Posterior cingulate gyrus (tissue), 11 donors: ENCODE data around the gene SLC12A6.
"Not testable (repeated sequence)": the region's sequence is repeated elsewhere in the genome, so short reads cannot be mapped to it uniquely, and the experiment has no call there.

Experiments
- DNase-seq, 10 donors: peaks; one replicate each; pipeline versions ENCODE4 v3.0.0 to v3.0.0-alpha.2; 2020 to 2021; ENCODE audit warnings: mixed read lengths in 3 of 10
- intact Hi-C: fragments of 100-400 bp; cut with DNase I; formaldehyde crosslinking; loops from one replicate; pipeline ENCODE4 v1.15.1; 2023

SLC12A6 gene

GRCh38 chr15:34358948-34359347 is 21.4 kb upstream of the SLC12A6 start:
- intact Hi-C loops, result no loop called here
- DNase-seq, result peak in 1 of 10 donors; percentile 66

DNA sequence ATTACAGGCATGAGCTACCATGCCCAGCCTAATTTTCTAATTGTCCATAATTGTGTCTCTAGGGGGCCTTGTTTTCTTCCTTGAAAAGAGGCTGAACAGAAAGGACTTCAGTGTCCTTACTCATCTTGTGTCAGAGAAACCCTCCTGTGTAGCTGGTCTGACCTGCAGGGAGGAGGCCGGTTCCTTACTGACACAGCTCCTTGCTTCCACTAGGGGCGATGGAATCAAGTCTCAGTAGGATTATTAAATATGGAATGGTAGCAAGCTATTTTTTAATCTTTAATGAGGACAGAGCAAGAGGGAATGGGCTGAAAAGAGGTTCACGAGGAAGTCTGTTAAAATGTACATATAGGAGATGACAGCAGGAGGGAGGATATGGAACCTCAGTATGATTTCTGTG is 20.8 kb upstream of the SLC12A6 start:
- no peak for DNase-seq
- intact Hi-C loops, result no loop called here

DNA sequence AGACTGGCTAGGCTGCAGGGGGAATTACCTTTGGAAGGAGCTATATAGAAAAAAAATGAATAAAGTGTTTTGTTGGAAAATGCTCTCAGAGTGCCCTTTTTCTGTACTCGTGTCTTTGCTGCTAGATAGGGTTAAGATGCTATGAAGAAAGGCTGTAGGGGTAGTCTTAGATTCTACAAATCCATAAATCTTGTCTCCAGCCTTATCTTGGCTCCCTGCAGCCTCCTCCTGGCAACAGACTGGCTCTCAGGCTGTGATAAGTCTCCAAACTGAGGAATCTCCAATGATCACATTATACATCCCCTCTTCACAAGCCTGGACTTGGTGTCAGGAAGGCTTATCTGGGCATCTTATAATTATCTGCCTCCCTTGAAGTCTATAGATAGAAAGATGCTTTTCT is 20.1 kb upstream of the SLC12A6 start:
- no peak for DNase-seq
- intact Hi-C loops, result no loop called here

DNA sequence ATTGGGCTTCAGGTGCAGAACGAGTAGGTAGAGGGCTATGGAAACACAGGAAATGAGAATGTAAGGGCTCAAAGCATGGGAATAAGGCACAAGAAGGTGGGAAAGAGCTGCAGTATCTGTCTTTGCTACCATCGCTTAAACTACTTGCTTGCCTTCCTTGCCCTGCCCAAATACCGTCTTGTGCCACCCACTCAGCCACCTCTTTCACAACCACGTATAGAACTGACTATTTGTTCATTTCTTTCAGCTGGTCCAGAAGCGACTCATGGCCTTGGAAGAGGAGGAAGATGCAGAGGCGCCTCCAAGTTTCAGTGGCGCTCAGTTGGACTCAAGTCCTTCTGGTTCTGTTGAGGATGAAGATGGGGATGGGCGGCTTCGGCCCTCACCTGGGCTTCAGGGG is 17.7 kb upstream of the SLC12A6 start:
- DNase-seq, result peak in 1 of 10 donors; percentile 64
- intact Hi-C loops, result no loop called here

GRCh38 chr15:34354286-34354685 is 16.7 kb upstream of the SLC12A6 start:
- DNase-seq, result peak in 1 of 10 donors; percentile 55
- intact Hi-C loops, result no loop called here

- no peak for DNase-seq
- intact Hi-C loops, result no loop called here
These were observed 16.0 kb upstream of the SLC12A6 start for GRCh38 chr15:34353627-34354026.

- intact Hi-C loops, DNase-seq: not testable (repeated sequence)
These were observed 15.4 kb upstream of the SLC12A6 start for GRCh38 chr15:34352996-34353395.

DNA sequence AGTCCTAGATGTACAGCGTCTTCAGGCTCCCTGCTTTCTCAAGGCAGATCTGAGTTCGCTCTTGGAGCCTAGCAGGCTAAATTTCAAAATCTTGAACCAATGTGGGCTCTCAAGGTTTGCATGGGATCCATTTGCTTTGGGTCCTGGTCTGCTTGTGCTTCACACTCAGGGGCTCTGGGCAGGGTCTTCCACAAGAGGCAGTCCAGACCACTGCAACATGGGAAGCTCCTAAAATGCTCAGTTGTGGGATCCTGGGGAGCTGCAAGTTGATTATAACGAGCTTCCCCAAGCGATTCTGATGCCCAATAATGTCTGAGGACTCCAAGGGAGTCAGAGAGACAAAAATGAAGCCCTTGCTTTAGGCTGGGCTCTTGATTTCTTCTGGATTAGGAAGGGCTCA is 12.2 kb upstream of the SLC12A6 start:
- intact Hi-C loops, result no loop called here

GRCh38 chr15:34348735-34349300 is 11.2 kb upstream of the SLC12A6 start:
- peak in 1 of 10 donors; percentile 31 for DNase-seq
- intact Hi-C loops, result no loop called here

More for the DNA sequence above, 12.2 kb upstream of the SLC12A6 start:
- DNase-seq, result no peak

DNA sequence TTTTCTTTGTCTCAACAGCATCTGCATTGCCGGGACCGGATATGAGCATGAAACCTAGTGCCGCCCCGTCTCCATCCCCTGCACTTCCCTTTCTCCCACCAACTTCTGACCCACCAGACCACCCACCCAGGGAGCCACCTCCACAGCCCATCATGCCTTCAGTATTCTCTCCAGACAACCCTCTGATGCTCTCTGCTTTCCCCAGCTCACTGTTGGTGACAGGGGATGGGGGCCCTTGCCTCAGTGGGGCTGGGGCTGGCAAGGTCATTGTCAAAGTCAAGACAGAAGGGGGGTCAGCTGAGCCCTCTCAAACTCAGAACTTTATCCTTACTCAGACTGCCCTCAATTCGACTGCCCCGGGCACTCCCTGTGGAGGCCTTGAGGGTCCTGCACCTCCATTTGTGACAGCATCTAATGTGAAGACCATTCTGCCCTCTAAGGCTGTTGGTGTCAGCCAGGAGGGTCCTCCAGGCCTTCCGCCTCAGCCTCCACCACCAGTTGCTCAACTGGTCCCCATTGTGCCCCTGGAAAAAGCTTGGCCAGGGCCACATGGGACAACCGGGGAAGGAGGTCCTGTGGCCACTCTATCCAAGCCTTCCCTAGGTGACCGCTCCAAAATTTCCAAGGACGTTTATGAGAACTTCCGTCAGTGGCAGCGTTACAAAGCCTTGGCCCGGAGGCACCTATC is 10.5 kb upstream of the SLC12A6 start:
- DNase-seq, result peak in 1 of 10 donors; percentile 52
- intact Hi-C loops, result no loop called here

- intact Hi-C loops, result loop anchor here (1.0 to 5.0 kb wide), 3 partner anchors 24 to 306 kb away; partner anchors contain the start of genes AVEN and LPCAT4
- DNase-seq, result peak; percentile 85 to 98 (median 93)
These were observed 5.4 kb upstream of the SLC12A6 start, which contains the start of the genes NOP10 and NUTM1 for GRCh38 chr15:34342737-34343575. Gene NOP10, minus strand, starts transcription at chr15:34343136. Its CDS starts 63 bp downstream, at chr15:34343073. Gene NUTM1, plus strand, starts transcription at chr15:34343315. Its CDS starts 382 bp downstream, at chr15:34343697.

DNA sequence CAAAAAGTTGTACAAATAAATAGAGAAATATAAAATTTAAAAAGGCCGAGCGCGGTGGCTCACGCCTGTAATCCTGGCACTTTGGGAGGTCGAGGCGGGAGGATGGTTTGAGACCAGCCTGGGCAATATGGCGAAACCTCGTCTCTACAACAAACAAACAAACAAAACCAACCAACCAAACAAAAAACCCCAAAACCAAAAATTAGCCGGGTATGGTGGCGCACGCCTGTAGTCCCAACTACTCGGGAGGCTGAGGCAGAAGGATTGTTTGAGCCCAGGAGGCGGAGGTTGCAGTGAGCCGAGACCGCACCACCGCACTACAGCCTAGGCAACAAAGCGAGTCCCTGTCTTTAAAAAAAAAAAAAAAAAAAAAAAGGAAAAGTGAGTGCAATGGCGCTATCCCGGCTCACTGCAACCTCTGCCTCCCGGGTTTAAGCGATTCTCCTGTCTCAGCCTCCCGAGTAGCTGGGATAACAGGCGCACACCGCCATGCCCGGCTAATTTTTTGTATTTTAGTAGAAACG is 4.7 kb upstream of the SLC12A6 start:
- intact Hi-C loops, result loop anchor here (5.0 kb wide), 2 partner anchors 105 to 305 kb away; partner anchors contain the start of gene AVEN

DNA sequence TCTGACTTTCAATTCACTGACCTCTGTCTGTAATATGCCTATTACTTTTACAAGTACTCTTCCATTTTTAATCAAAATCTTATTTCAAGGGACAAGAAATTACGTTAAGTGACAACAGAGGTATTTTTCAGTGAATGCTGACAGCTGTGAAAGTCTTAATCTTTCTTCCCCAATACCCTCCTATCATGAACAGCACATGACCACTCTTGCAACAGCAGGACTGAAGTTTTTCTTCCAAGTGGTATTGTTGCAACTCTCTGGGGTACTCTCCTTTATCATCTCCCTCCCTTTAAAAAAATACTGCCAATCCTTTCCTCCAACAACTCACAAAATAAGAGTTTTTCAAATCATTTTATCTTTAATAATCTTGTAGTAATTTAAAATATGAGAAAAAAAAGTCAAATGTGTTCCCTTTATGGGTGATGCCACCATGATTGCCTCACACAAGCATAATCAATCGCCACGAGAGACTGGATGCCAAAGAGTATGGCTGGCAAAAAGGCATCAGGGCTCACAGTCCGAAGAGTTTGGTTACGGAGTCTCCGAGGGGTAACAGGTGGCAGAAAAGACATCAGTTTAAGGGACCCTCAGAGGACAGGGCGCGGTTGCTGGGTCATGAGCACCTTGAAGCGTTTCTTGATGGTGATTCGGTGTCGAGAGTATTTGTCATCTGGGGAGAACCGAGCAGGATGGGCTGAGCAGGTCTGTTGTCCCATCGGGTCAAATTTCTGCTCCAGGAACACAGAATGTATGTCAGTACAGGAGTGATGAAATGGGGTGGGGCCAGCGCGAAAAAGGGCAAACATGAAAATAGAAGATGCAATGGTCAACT is 4.0 kb upstream of the SLC12A6 start:
- DNase-seq, result peak in 1 of 10 donors; percentile 41
- intact Hi-C loops, result loop anchor here (5.0 kb wide), 2 partner anchors 104 to 304 kb away; partner anchors contain the start of gene AVEN

More for the DNA sequence above, 4.7 kb upstream of the SLC12A6 start:
- peak in 2 of 10 donors; percentile 27 to 53 for DNase-seq

DNA sequence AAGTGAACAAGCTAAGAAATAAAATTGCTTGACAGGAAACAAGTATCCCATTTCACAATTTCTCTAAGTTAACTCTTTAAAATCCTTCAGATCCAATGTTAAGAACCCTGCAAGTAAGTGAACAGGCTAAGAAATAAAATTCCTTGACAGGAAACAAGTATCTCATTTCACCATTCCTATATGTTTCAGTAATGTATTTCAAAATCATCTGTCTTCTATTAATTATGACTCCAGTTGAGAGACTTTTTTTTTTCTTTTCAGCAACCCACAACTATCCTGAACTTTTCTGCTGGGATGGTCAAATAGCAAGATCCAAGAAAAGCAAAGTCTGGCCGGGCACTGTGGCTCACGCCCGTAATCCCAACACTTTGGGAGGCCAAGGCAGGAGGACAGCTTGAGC is 2.4 kb upstream of the SLC12A6 start:
- no peak for DNase-seq
- intact Hi-C loops, result loop anchor here (5.0 kb wide), 2 partner anchors 103 to 303 kb away; partner anchors contain the start of gene AVEN

DNA sequence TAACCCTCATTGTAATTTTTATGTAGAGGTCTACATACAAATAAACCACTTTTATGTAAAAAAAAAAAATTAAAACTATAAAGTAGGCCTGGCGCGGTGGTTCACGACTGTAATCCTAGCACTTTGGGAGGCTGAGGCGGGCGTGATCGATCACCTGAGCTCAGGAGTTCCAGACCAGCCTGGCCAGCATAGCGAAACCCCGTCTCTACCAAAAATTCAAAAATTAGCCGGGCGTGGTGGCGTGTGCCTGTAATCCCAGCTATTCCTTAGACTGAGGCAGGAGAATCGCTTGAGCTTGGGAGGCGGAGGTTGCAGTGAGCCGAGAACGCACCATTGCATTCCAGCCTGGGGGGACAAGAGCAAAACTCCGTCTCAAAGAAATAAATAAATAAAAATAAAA is 766 bp upstream of the SLC12A6 start:
- intact Hi-C loops, result loop anchor here (1.0 kb wide), 1 partner anchor 29 kb away; the partner anchor contains the start of gene LPCAT4

DNA sequence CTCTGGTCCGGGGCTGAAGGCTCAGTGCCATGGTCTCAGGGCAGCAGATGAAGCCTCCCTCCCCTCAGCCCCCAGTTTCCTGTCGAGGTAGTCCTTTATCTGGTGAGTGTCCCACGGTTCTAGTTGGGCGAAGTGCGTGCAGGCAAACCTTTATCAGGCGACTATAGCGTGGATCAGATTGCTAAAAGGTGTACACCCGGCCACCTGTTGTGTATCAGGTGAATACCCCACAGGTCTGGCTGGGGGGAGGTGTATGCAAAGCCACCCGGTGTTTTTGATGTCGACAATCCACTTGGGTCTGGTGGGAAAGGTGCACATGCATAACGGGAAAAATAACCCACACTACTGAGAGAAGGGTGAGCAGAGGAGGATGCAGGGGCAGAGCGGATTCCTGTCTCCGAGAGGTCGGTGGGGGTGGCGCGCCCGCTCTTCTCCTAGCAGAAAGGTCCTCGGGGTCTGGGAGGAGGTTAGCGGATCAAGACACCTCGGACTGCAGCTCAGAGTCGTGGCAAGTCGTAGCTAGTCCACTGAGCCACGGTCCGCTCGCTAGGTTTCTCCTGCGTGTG is 507 bp downstream of the SLC12A6 start:
- peak in 2 of 10 donors; percentile 20 to 45 for DNase-seq
- intact Hi-C loops, result no loop called here

More for the DNA sequence above, 766 bp upstream of the SLC12A6 start:
- peak in 2 of 10 donors; percentile 67 to 68 for DNase-seq

- peak in 1 of 10 donors; percentile 67 for DNase-seq
- intact Hi-C loops, result no loop called here
These were observed 1.2 kb downstream of the SLC12A6 start for GRCh38 chr15:34336231-34336990.
